ENCODE data around the gene SPRN.
"Not testable (repeated sequence)": the region's sequence is repeated elsewhere in the genome, so short reads cannot be mapped to it uniquely, and the experiment has no call there.

SPRN gene

DNA sequence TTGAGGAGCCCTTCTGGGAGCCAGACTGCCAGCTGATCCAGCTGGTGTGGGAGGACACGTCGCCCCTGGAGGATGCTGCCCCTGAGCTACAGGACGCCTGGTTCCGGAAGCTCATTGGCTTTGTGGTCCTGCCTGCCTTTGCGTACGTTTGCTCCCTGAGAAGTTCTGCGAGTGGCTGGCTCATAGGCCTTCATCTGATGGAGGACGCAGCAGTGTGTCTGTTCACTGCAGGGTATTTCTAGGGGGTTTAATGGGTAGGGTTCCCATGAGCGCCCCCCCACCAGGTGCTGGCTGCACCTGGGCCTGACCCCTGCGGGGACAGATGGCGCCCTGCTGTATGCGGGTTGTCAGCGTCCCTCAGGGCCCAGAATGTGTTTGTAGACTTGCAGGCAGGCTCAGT lies 40.4 kb downstream of the SPRN start:
- DNase-seq (ENCODE audit: low read depth): no peak

GRCh38 chr10:133383551-133383950 lies 40.9 kb downstream of the SPRN start:
- DNase-seq (ENCODE audit: low read depth): no peak

DNA sequence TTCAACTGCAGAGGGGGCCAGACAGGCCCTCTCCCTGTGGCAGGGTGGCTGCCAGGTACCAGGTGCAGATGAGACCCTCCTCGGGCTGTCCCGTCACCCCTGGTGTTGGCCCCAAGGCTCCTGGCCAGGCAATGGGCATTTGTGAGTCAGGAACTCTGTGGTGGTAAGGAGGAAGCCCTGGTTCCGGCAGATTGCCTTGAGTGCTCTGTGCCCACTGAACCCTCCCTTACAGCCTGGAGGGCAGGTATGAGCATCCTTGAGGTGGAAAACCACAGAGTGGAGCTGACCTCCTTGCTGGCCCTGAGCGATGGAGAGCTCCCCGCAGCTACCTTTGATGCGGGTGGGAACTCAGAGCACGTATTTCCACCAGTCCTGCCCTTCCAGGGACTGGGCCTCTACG lies 43.4 kb downstream of the SPRN start:
- DNase-seq (ENCODE audit: low read depth): no peak

DNA sequence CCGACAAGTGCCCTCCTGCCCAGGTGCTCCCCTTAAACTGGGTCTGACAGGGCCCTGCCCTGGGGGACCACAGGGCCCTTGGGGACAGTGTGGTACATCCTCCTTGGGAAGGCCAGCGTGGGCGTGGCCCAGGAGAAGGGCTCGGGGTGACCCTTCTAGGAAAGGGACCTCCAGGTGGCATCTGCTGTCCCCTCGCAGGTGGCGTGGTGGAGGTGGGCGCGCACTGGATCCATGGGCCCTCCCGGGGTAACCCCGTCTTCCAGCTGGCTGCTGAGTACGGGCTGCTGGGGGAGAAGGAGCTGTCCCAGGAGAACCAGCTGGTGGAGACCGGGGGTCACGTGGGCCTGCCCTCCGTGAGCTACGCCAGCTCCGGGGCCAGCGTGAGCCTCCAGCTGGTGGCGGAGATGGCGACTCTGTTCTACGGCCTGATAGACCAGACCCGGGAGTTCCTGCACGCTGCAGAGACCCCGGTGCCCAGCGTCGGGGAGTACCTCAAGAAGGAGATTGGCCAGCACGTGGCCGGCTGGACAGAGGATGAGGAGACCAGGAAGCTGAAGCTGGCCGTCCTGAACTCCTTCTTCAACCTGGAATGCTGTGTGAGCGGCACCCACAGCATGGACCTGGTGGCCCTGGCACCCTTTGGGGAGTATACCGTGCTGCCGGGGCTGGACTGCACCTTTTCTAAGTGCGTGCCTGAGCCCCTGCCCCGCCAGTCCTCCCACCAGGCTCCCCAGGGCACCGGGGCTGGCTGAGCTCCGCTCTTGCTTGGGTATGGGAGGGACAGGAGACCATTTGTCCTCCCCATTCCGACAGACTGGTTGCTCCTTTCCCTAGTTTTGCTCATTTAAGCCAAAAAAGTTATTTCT lies 44.4 kb downstream of the SPRN start:
- DNase-seq (ENCODE audit: low read depth): no peak

GRCh38 chr10:133379152-133379800 lies 45.1 kb downstream of the SPRN start, which contains the start of gene PAOX:
Gene PAOX (plus strand): TSS chr10:133379262. CDS start chr10:133379317, 55 bp downstream.
- DNase-seq (ENCODE audit: low read depth): no peak

GRCh38 chr10:133378251-133379096 lies 46.0 kb downstream of the SPRN start:
- no peak for DNase-seq (ENCODE audit: low read depth)

- DNase-seq (ENCODE audit: low read depth): no peak
These were observed 46.6 kb downstream of the SPRN start for GRCh38 chr10:133377818-133378250.

GRCh38 chr10:133377025-133377817 lies 47.2 kb downstream of the SPRN start:
- DNase-seq (ENCODE audit: low read depth): no peak

- not testable (repeated sequence) for DNase-seq (ENCODE audit: low read depth)
These were observed 48.2 kb downstream of the SPRN start for GRCh38 chr10:133376183-133376582.

GRCh38 chr10:133375357-133376115 lies 48.9 kb downstream of the SPRN start:
- no peak for DNase-seq (ENCODE audit: low read depth)

DNA sequence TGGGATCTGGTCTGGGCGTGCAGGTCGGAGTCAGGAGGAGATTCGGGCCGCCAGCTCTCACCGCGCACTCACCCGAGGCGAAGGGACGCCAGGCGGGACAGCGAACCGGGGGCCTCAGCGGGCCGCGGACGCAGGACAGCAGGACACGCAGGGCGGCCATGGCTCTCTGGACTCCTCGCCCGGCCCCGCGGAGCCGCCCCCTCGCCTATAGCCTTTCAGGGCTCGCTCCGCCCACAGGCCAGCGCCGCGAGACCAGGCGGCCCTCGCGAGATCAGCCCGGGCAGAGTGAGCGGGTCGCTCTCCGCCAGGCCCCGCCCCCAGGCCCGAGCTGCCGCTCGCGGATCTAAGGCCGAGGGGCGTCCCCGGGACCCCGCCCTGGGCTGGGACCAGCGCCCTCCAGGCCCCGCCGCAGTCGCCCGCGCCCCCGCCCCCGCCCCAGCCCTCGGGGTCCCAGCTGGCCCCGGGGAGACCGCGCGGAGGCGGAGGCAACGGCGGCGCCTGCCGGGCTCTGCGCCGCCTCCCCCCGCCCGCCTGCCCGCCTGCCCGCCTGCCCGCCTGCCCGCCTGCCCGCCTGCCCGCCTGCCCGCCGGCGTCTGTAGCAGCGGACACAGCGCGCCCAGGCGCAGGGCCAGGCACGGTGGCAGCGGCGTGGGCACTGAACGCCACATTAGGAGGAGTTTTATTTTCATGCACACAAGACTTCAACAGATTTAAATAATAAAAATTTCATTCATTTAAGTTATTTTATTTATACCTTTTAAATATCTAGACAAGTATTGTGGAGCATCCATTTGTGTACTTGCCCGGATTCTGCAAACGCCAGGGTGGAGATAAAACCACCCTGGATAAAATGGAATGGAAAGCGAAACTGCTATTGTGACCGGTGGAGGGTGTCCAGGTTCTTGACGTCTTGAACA lies 51.0 kb downstream of the SPRN start, which contains the start of gene ECHS1:
ECHS1 (minus strand) TSS at position 181 of the 917 bp plus-strand sequence; CDS start at position 160, 21 bp downstream.
- DNase-seq (ENCODE audit: low read depth): peak; percentile 46

DNA sequence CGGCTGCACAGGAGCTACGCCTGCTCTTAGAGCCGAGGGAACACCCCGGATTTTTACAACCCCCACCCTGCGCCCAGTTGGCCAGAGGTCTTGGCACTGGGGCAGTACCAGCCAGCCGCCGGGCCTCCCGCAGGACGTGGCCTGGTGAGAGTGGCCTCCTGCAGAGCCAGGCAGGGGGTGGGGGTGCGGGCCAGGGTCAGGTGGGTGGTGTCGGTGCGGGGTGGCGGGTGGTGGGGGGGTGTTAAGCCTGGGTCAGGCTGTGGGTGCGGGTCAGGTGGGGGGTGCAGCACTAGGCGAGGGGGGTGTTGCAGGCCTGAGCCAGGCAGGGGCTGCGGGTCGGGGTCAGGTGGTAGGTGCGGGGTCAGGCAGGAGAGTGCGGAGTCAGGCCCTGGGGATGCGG lies 51.9 kb downstream of the SPRN start:
- no peak for DNase-seq (ENCODE audit: low read depth)

All from HS-5 (cell line).